Measurements from ENCODE around the gene WDR7. TPM values are rescaled to one million over a fixed set of nuclear protein-coding genes. Genes with fewer than 3 reads are reported as not detected.

WDR7 gene
- total RNA-seq, 1 experiment from 2014 or later, result 11.5 TPM

DNA sequence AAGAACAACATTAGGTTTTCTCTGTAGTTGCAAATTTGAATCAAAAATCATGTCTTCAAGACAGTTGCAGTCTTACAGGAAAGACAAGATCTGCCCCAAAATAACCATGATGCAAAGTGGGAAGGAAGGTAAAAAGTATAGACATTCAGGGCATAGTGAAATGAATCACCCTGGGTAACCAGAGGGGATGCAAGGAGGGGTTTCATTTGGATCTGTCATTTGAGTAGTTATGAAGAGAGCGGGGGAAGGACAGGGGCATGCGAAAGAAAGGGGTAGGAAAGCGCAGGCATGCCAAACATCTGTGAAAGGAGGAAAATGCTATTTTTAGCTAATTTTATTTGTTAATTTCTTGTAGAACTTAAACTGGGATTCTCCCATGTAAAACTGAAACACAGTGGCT is 276.6 kb downstream of the WDR7 start:
- Histone ChIP-seq H4K20me1 (ENCODE audit: insufficient read depth) (no peaks in the 10 kb centered on the region), H3K4me2 (ENCODE audit: low read length) (no peak overlapping the region), H3K36me3 (ENCODE audit: control insufficient read depth in 1 of 2, insufficient read depth in 2 of 2, low read length in 2 of 2) (no peaks in the 10 kb centered on the region), H3K27ac (ENCODE audit: low read depth, low read length) (no peak overlapping the region), H2AFZ (ENCODE audit: low read depth, low read length, poor library complexity, severe bottlenecking) (no peak overlapping the region), H3K27me3 (ENCODE audit: insufficient read depth, low read length) (no peaks in the 10 kb centered on the region), H3K9me3 (ENCODE audit: control insufficient read depth in 1 of 2, insufficient read depth in 1 of 2, low read depth in 1 of 2, low read length in 2 of 2) (no peaks in the 10 kb centered on the region), H3K9me2 (ENCODE audit: insufficient read depth) (no peaks in the 10 kb centered on the region), H3K4me3 (replicated peaks in 1 of 2; ENCODE audit: low read depth in 1 of 2, low read length in 2 of 2) (no peak overlapping the region), H3K9ac (ENCODE audit: low read length) (no peak overlapping the region), H3K4me1 (ENCODE audit: control insufficient read depth in 1 of 2, insufficient read depth in 2 of 2, low read length in 2 of 2) (no peaks in the 10 kb centered on the region), H3K79me2 (ENCODE audit: insufficient read depth, low read length) (no peaks in the 10 kb centered on the region)
- POLR2A ChIA-PET, result no interaction called here
- no peak for DNase-seq (ENCODE audit: low read depth, low spot score)
- TF ChIP-seq SP1 (IDR thresholded peaks at IDR 0.05; ENCODE audit: low read depth) (no peak), RAD21 (IDR thresholded peaks at IDR 0.05; ENCODE audit: low read depth) (no peak), ELF1 (IDR thresholded peaks at IDR 0.05; ENCODE audit: borderline replicate concordance, low read depth) (no peak), EZH2 (IDR thresholded peaks at IDR 0.05) (no peak), EGR1 (IDR thresholded peaks at IDR 0.05; ENCODE audit: low read depth) (no peak), JUND (IDR thresholded peaks at IDR 0.05) (no peak), SIN3A (IDR thresholded peaks at IDR 0.05; ENCODE audit: low read depth) (no peak), REST (IDR thresholded peaks at IDR 0.05; ENCODE audit: low read depth) (no peak), POLR2A (IDR thresholded peaks at IDR 0.05; ENCODE audit: borderline replicate concordance, extremely low read depth, insufficient read depth, insufficient read length) (no peak), EZH2phosphoT487 (IDR thresholded peaks at IDR 0.05; ENCODE audit: borderline replicate concordance) (no peak), CBX3 (IDR thresholded peaks at IDR 0.05; ENCODE audit: low read depth) (no peak)
- TF ChIP-seq, protein P1, sequence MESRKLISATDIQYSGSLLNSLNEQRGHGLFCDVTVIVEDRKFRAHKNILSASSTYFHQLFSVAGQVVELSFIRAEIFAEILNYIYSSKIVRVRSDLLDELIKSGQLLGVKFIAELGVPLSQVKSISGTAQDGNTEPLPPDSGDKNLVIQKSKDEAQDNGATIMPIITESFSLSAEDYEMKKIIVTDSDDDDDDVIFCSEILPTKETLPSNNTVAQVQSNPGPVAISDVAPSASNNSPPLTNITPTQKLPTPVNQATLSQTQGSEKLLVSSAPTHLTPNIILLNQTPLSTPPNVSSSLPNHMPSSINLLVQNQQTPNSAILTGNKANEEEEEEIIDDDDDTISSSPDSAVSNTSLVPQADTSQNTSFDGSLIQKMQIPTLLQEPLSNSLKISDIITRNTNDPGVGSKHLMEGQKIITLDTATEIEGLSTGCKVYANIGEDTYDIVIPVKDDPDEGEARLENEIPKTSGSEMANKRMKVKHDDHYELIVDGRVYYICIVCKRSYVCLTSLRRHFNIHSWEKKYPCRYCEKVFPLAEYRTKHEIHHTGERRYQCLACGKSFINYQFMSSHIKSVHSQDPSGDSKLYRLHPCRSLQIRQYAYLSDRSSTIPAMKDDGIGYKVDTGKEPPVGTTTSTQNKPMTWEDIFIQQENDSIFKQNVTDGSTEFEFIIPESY (IDR thresholded peaks at IDR 0.05; ENCODE audit: extremely low read depth, insufficient replicate concordance, low read length), result no peak
- TF ChIP-seq, protein P2, sequence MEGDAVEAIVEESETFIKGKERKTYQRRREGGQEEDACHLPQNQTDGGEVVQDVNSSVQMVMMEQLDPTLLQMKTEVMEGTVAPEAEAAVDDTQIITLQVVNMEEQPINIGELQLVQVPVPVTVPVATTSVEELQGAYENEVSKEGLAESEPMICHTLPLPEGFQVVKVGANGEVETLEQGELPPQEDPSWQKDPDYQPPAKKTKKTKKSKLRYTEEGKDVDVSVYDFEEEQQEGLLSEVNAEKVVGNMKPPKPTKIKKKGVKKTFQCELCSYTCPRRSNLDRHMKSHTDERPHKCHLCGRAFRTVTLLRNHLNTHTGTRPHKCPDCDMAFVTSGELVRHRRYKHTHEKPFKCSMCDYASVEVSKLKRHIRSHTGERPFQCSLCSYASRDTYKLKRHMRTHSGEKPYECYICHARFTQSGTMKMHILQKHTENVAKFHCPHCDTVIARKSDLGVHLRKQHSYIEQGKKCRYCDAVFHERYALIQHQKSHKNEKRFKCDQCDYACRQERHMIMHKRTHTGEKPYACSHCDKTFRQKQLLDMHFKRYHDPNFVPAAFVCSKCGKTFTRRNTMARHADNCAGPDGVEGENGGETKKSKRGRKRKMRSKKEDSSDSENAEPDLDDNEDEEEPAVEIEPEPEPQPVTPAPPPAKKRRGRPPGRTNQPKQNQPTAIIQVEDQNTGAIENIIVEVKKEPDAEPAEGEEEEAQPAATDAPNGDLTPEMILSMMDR (IDR thresholded peaks at IDR 0.05 in 2 of 3, conservative IDR thresholded peaks at IDR 0.05 in 1 of 3; ENCODE audit: borderline replicate concordance in 1 of 3, insufficient read depth in 1 of 3, low read depth in 2 of 3, low read length in 2 of 3), result no peak
- RAD21 ChIA-PET (ENCODE audit: low non-redundant PET in 1 of 2, low total read pairs in 2 of 2, uncharacterized antibody in 2 of 2, unreplicated experiment in 2 of 2), result no interaction called here
- CTCF ChIA-PET, result no interaction called here
- no TSS peak for BruUV-seq (replicated peaks)
- intact Hi-C loops (cut with micrococcal nuclease), result no loop called here
- ATAC-seq, result no peak
